NOMO-1 treated with DMSO at 0.1 percent for 48 hours (cell line): Measurements from ENCODE around the gene SLC36A4.
"Not testable (repeated sequence)": the region's sequence is repeated elsewhere in the genome, so short reads cannot be mapped to it uniquely, and the experiment has no call there.

Source experiments
- DNase-seq: peaks from one replicate; lab custom pipeline; 2025; ENCODE audit not compliant: unreplicated experiment; lab: John Stamatoyannopoulos, UW

Gene SLC36A4

GRCh38 chr11:93194673-93195291 lies 3.0 kb downstream of the SLC36A4 start:
- peak; percentile 12 for DNase-seq

GRCh38 chr11:93193731-93194130 lies 4.1 kb downstream of the SLC36A4 start:
- DNase-seq: peak; percentile 78

GRCh38 chr11:93192163-93192562 lies 5.6 kb downstream of the SLC36A4 start:
- DNase-seq: no peak

GRCh38 chr11:93189462-93189861 lies 8.3 kb downstream of the SLC36A4 start:
- no peak for DNase-seq

GRCh38 chr11:93188726-93189125 lies 9.1 kb downstream of the SLC36A4 start:
- no peak for DNase-seq

GRCh38 chr11:93187290-93187689 lies 10.5 kb downstream of the SLC36A4 start:
- DNase-seq: no peak

GRCh38 chr11:93177891-93178290 lies 19.9 kb downstream of the SLC36A4 start:
- DNase-seq: not testable (repeated sequence)

- no peak for DNase-seq
Measured at GRCh38 chr11:93169950-93170561, 27.7 kb downstream of the SLC36A4 start.

- no peak for DNase-seq
Measured at GRCh38 chr11:93169143-93169542, 28.6 kb downstream of the SLC36A4 start.

GRCh38 chr11:93166862-93167261 lies 30.9 kb downstream of the SLC36A4 start:
- DNase-seq: no peak

GRCh38 chr11:93166194-93166593 lies 31.6 kb downstream of the SLC36A4 start:
- no peak for DNase-seq

- no peak for DNase-seq
Measured at GRCh38 chr11:93160808-93161207, 37.0 kb downstream of the SLC36A4 start.

GRCh38 chr11:93160156-93160555 lies 37.6 kb downstream of the SLC36A4 start:
- DNase-seq: no peak

GRCh38 chr11:93159721-93160120 lies 38.1 kb downstream of the SLC36A4 start:
- DNase-seq: no peak

GRCh38 chr11:93155738-93156137 lies 42.1 kb downstream of the SLC36A4 start:
- DNase-seq: no peak

GRCh38 chr11:93145390-93145915 lies 52.3 kb downstream of the SLC36A4 start:
- no peak for DNase-seq

GRCh38 chr11:93143800-93144199 lies 54.0 kb downstream of the SLC36A4 start:
- no peak for DNase-seq

- no peak for DNase-seq
Measured at GRCh38 chr11:93143186-93143585, 54.6 kb downstream of the SLC36A4 start.

- DNase-seq: no peak
Measured at GRCh38 chr11:93133488-93134109, 64.2 kb downstream of the SLC36A4 start.

- DNase-seq: no peak
Measured at GRCh38 chr11:93132836-93133235, 65.0 kb downstream of the SLC36A4 start.

GRCh38 chr11:93131709-93132108 lies 66.1 kb downstream of the SLC36A4 start:
- DNase-seq: no peak

GRCh38 chr11:93128574-93128973 lies 69.2 kb downstream of the SLC36A4 start:
- DNase-seq: no peak
